HEK293 (cell line): ENCODE measurements around the gene BACE1-AS.

Experiments
- CTCF ChIA-PET: fragments of 350-600 bp; formaldehyde crosslinking; extraction: SDS; loops from one replicate; lab custom pipeline; 2021; ENCODE audit warnings: antibody characterized with exemption; lab: Yijun Ruan, JAX
- POLR2A ChIA-PET: fragments of 300-600 bp; formaldehyde crosslinking; extraction: SDS; loops from one replicate; lab custom pipeline; 2020; ENCODE audit warnings: antibody characterized with exemption, inconsistent platforms; lab: Yijun Ruan, JAX
- H3K27ac ChIP-seq: fragments of 200-500 bp; sonication (Bioruptor generic); 2 replicates; pipeline ENCODE4 v1.5.1; 2014; ENCODE audit warnings: low read depth, low read length, control low read depth, inconsistent platforms; ENCODE audit errors: extremely low read depth
- H3K36me3 ChIP-seq, 2 experiments: fragments of 200-500 bp in 1 of 2; sonication (Bioruptor generic) in 1 of 2; 1 replicate in 1 of 2; 2 replicates in 1 of 2; pipeline ENCODE4 v1.5.1; 2014 to 2017; ENCODE audit warnings: inconsistent platforms in 2 of 2, low read length in 2 of 2; ENCODE audit not compliant: control insufficient read depth in 2 of 2, insufficient read depth in 1 of 2
- H3K4me1 ChIP-seq: fragments of 200-500 bp; sonication (Bioruptor generic); 2 replicates; pipeline ENCODE4 v1.5.1; 2014; ENCODE audit warnings: mild to moderate bottlenecking, low read length, inconsistent platforms; ENCODE audit not compliant: control insufficient read depth, insufficient read depth
- H3K4me3 ChIP-seq: 2 replicates; pipeline ENCODE4 v1.5.1; 2011; ENCODE audit warnings: low read depth, mild to moderate bottlenecking, control low read depth, low read length, moderate library complexity
- H3K9me3 ChIP-seq: fragments of 200-500 bp; sonication (Bioruptor generic); 2 replicates; pipeline ENCODE4 v1.5.1; 2014; ENCODE audit warnings: low read depth, low read length, inconsistent platforms; ENCODE audit not compliant: control insufficient read depth, insufficient read depth
- HIC1 ChIP-seq: fragments of 450-650 bp; formaldehyde crosslinking; IDR thresholded peaks from 2 replicates; pipeline ENCODE4 v1.5.1; 2016; ENCODE audit warnings: missing biosample characterization, missing genetic modification characterization
- SP2 ChIP-seq: fragments of 450-650 bp; formaldehyde crosslinking; IDR thresholded peaks from 2 replicates; pipeline ENCODE4 v1.5.1; 2016; ENCODE audit warnings: missing biosample characterization, missing genetic modification characterization
- YY1 ChIP-seq: fragments of 450-650 bp; formaldehyde crosslinking; IDR thresholded peaks from 2 replicates; pipeline ENCODE4 v1.5.1; 2018; ENCODE audit warnings: missing biosample characterization, missing genetic modification characterization
- ZBTB17 ChIP-seq: fragments of 450-650 bp; formaldehyde crosslinking; IDR thresholded peaks from 2 replicates; pipeline ENCODE4 v1.5.1; 2016; ENCODE audit warnings: missing biosample characterization, missing genetic modification characterization
- ZBTB20 ChIP-seq: fragments of 450-650 bp; formaldehyde crosslinking; IDR thresholded peaks from 2 replicates; pipeline ENCODE4 v1.5.1; 2016; ENCODE audit warnings: missing biosample characterization, missing genetic modification characterization
- ZIC2 ChIP-seq: fragments of 450-650 bp; formaldehyde crosslinking; IDR thresholded peaks from 2 replicates; pipeline ENCODE4 v1.5.1; 2016; ENCODE audit warnings: missing biosample characterization, missing genetic modification characterization
- ZNF184 ChIP-seq: fragments of 450-650 bp; IDR thresholded peaks from 2 replicates; pipeline ENCODE4 v1.5.1; 2018; ENCODE audit warnings: missing biosample characterization, mild to moderate bottlenecking, missing genetic modification characterization
- ZNF248 ChIP-seq: fragments of 450-650 bp; formaldehyde crosslinking; IDR thresholded peaks from 2 replicates; pipeline ENCODE4 v1.5.1; 2017; ENCODE audit warnings: missing biosample characterization, missing genetic modification characterization
- ZNF449 ChIP-seq: fragments of 450-650 bp; formaldehyde crosslinking; IDR thresholded peaks from 2 replicates; pipeline ENCODE4 v1.5.1; 2017; ENCODE audit warnings: missing biosample characterization, mild to moderate bottlenecking, missing genetic modification characterization, moderate library complexity
- ZNF600 ChIP-seq: fragments of 450-650 bp; formaldehyde crosslinking; IDR thresholded peaks from 2 replicates; pipeline ENCODE4 v1.5.1; 2016; ENCODE audit warnings: missing biosample characterization, missing genetic modification characterization
- ZNF623 ChIP-seq: fragments of 450-650 bp; formaldehyde crosslinking; IDR thresholded peaks from 2 replicates; pipeline ENCODE4 v1.5.1; 2016; ENCODE audit warnings: missing biosample characterization, missing genetic modification characterization
- ZNF645 ChIP-seq: fragments of 450-650 bp; formaldehyde crosslinking; IDR thresholded peaks from 2 replicates; pipeline ENCODE4; 2016; ENCODE audit warnings: missing biosample characterization, missing genetic modification characterization
- ZNF776 ChIP-seq: fragments of 450-650 bp; formaldehyde crosslinking; IDR thresholded peaks from 2 replicates; pipeline ENCODE4 v1.5.0; 2017; ENCODE audit warnings: missing biosample characterization, missing genetic modification characterization, borderline replicate concordance
- ZNF843 ChIP-seq: fragments of 450-650 bp; formaldehyde crosslinking; IDR thresholded peaks from 2 replicates; pipeline ENCODE4 v1.5.1; 2016; ENCODE audit warnings: missing biosample characterization, missing genetic modification characterization
- TF ChIP-seq, protein P1 (sequence below): fragments of 450-650 bp; formaldehyde crosslinking; IDR thresholded peaks from 2 replicates; pipeline ENCODE4 v1.5.1; 2016; ENCODE audit warnings: missing biosample characterization, missing genetic modification characterization
- TF ChIP-seq, protein P2 (sequence below): fragments of 450-650 bp; formaldehyde crosslinking; IDR thresholded peaks from 2 replicates; pipeline ENCODE4 v1.5.1; 2017; ENCODE audit warnings: missing biosample characterization, missing genetic modification characterization

Gene BACE1-AS

GRCh38 chr11:117284053-117284452 is 7.1 kb upstream of the BACE1-AS start:
- Histone ChIP-seq H3K27ac (no peak overlapping the region), H3K4me3 (no peak overlapping the region), H3K4me1 (no peaks in the 10 kb centered on the region), H3K9me3 (no peaks in the 10 kb centered on the region), H3K36me3 (peaks cover 3 to 90% of the 10 kb centered on the region in 2 experiments)
- no peak for TF ChIP-seq ZNF449 (tag by site-specific recombination)
- CTCF ChIA-PET = no interaction called here
- POLR2A ChIA-PET = interaction anchor here (0.6 kb wide), 1 partner anchor 1704 kb away, joined by 3 read pairs; no protein-coding TSS in a partner anchor

GRCh38 chr11:117286588-117286987 is 4.6 kb upstream of the BACE1-AS start:
- Histone ChIP-seq H3K27ac (no peak overlapping the region), H3K4me1 (no peaks in the 10 kb centered on the region), H3K36me3 (peaks cover 3 to 97% of the 10 kb centered on the region in 2 experiments), H3K9me3 (no peaks in the 10 kb centered on the region), H3K4me3 (no peak overlapping the region)
- ChIA-PET CTCF (interaction anchor here (1.3 kb wide), 1 partner anchor 29 kb away, joined by 8 read pairs; the partner anchor contains the start of gene BACE1), POLR2A (interaction anchor here (1.1 kb wide), 1 partner anchor 23 kb away, joined by 3 read pairs; no protein-coding TSS in a partner anchor)
- TF ChIP-seq ZBTB17 (tag by site-specific recombination) (0 out of 2 replicates have a peak, but pooled peaks have one; percentile 29), HIC1 (tag by site-specific recombination) (no peak)

DNA sequence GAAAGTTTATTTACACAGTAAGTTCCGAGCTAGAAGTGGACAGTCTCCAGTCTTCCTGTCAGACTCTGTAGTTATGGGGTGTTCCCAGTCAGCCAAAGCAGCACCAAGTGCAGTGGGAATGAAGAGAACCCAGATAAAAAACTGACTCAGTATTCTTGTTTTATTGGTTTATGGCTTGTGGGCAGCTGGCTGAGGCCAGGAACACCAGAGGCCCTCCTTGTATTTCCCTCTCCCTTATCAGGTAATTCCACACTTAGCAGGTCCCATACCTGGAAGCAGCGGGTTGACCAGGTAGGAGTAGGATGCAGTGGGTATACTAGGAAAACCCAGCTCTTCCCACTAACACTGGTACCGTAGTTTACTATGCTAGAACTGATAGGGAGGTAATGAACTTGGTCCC is 3.5 kb upstream of the BACE1-AS start:
- Histone ChIP-seq H3K4me1 (no peaks in the 10 kb centered on the region), H3K4me3 (no peak overlapping the region), H3K9me3 (no peaks in the 10 kb centered on the region), H3K27ac (no peak overlapping the region), H3K36me3 (peaks cover 3 to 91% of the 10 kb centered on the region in 2 experiments)
- CTCF ChIA-PET = no interaction called here
- POLR2A ChIA-PET = no interaction called here
- TF ChIP-seq SP2 = no peak
- TF ChIP-seq, protein P1, sequence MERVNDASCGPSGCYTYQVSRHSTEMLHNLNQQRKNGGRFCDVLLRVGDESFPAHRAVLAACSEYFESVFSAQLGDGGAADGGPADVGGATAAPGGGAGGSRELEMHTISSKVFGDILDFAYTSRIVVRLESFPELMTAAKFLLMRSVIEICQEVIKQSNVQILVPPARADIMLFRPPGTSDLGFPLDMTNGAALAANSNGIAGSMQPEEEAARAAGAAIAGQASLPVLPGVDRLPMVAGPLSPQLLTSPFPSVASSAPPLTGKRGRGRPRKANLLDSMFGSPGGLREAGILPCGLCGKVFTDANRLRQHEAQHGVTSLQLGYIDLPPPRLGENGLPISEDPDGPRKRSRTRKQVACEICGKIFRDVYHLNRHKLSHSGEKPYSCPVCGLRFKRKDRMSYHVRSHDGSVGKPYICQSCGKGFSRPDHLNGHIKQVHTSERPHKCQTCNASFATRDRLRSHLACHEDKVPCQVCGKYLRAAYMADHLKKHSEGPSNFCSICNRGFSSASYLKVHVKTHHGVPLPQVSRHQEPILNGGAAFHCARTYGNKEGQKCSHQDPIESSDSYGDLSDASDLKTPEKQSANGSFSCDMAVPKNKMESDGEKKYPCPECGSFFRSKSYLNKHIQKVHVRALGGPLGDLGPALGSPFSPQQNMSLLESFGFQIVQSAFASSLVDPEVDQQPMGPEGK (tag by site-specific recombination) = no peak
- no peak for TF ChIP-seq ZBTB20 (tag by site-specific recombination)
- no peak for TF ChIP-seq ZNF623 (tag by site-specific recombination)
- no peak for TF ChIP-seq ZNF645
- no peak for TF ChIP-seq ZNF600 (tag by site-specific recombination)
- TF ChIP-seq ZNF843 (tag by site-specific recombination) = no peak
- no peak for TF ChIP-seq ZNF248 (tag by site-specific recombination)
- no peak for TF ChIP-seq ZNF776 (tag by site-specific recombination)
- no peak for TF ChIP-seq ZNF184 (tag by site-specific recombination)
- no peak for TF ChIP-seq YY1 (tag by site-specific recombination)
- TF ChIP-seq, protein P2, sequence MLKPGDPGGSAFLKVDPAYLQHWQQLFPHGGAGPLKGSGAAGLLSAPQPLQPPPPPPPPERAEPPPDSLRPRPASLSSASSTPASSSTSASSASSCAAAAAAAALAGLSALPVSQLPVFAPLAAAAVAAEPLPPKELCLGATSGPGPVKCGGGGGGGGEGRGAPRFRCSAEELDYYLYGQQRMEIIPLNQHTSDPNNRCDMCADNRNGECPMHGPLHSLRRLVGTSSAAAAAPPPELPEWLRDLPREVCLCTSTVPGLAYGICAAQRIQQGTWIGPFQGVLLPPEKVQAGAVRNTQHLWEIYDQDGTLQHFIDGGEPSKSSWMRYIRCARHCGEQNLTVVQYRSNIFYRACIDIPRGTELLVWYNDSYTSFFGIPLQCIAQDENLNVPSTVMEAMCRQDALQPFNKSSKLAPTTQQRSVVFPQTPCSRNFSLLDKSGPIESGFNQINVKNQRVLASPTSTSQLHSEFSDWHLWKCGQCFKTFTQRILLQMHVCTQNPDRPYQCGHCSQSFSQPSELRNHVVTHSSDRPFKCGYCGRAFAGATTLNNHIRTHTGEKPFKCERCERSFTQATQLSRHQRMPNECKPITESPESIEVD = no peak
- no peak for TF ChIP-seq ZIC2
